WTC11 (cell line): Measurements from ENCODE around the gene ATG2B. TPM values are rescaled to one million over a fixed set of nuclear protein-coding genes. Genes with fewer than 3 reads are reported as not detected.

Source experiments
- ATAC-seq: fragments of 200-7000 bp; cut with Tn5 transposase; 2 replicates; pipeline ENCODE4 v1.10.0; 2021; ENCODE audit warnings: mild to moderate bottlenecking, moderate library complexity
- CTCF ChIA-PET: fragments of 300-600 bp; sonication (Branson Sonifier 250); formaldehyde crosslinking; loops from one replicate; lab custom pipeline; 2021; ENCODE audit warnings: antibody characterized with exemption; lab: Charles Lee
- POLR2A ChIA-PET: fragments of 350-600 bp; sonication (Branson Sonifier 250); formaldehyde crosslinking; loops from one replicate; lab custom pipeline; 2021; ENCODE audit warnings: antibody characterized with exemption; lab: Charles Lee
- DNase-seq: peaks from one replicate; pipeline ENCODE4 v3.0.0; 2021; ENCODE audit warnings: low spot score
- H3K27ac Mint-ChIP-seq: 2 replicates; pipeline ENCODE4 v1.8.0; 2021; ENCODE audit warnings: mixed read lengths
- H3K27me3 Mint-ChIP-seq: 2 replicates; pipeline ENCODE4 v1.8.0; 2021; ENCODE audit warnings: low read depth, mild to moderate bottlenecking, moderate library complexity, mixed read lengths
- H3K36me3 Mint-ChIP-seq: 2 replicates; pipeline ENCODE4 v1.8.0; 2021; ENCODE audit warnings: mixed read lengths
- H3K4me1 Mint-ChIP-seq: 2 replicates; pipeline ENCODE4 v1.8.0; 2022; ENCODE audit warnings: mixed read lengths
- H3K4me3 Mint-ChIP-seq: 2 replicates; pipeline ENCODE4 v1.8.0; 2021; ENCODE audit warnings: mild to moderate bottlenecking, moderate library complexity, mixed read lengths
- H3K9me3 Mint-ChIP-seq: 2 replicates; pipeline ENCODE4 v1.8.0; 2021; ENCODE audit warnings: mixed read lengths
- ATF3 ChIP-seq: sonication (generic); formaldehyde crosslinking; conservative IDR thresholded peaks from 2 replicates; pipeline ENCODE4 v1.8.1; 2022; ENCODE audit warnings: mild to moderate bottlenecking, missing genetic modification reagents
- CTCF ChIP-seq: fragments of 200-600 bp; IDR thresholded peaks from 2 replicates; pipeline ENCODE4 v1.8.0; 2022; ENCODE audit warnings: antibody characterized with exemption
- ETV6 ChIP-seq: sonication (generic); formaldehyde crosslinking; IDR thresholded peaks from 2 replicates; pipeline ENCODE4 v1.8.1; 2022; ENCODE audit warnings: mild to moderate bottlenecking, missing genetic modification reagents
- GRHL2 ChIP-seq: fragments of 250-450 bp; sonication (Bioruptor Pico); IDR thresholded peaks from 2 replicates; pipeline ENCODE4 v1.8.0; 2022; ENCODE audit warnings: mild to moderate bottlenecking, moderate library complexity; ENCODE audit not compliant: insufficient replicate concordance, severe bottlenecking
- HMGA2 ChIP-seq: fragments of 250-450 bp; sonication (Bioruptor Pico); IDR thresholded peaks from 2 replicates; pipeline ENCODE4 v1.4.0; 2021; ENCODE audit warnings: mild to moderate bottlenecking, moderate library complexity
- NFE2L1 ChIP-seq: sonication (generic); formaldehyde crosslinking; IDR thresholded peaks from 2 replicates; pipeline ENCODE4 v1.8.1; 2023; ENCODE audit warnings: missing genetic modification reagents
- NR2C2 ChIP-seq: sonication (generic); formaldehyde crosslinking; IDR thresholded peaks from 2 replicates; pipeline ENCODE4 v1.8.0; 2022; ENCODE audit warnings: mild to moderate bottlenecking, missing genetic modification reagents
- NR3C1 ChIP-seq: sonication (generic); formaldehyde crosslinking; conservative IDR thresholded peaks from 2 replicates; pipeline ENCODE4 v1.8.1; 2023; ENCODE audit warnings: low read depth, mild to moderate bottlenecking, missing genetic modification reagents
- RORB ChIP-seq: fragments of 250-450 bp; sonication (Bioruptor Pico); IDR thresholded peaks from 2 replicates; pipeline ENCODE4 v1.9.0; 2021; ENCODE audit warnings: mild to moderate bottlenecking
- SMAD3 ChIP-seq: sonication (generic); formaldehyde crosslinking; IDR thresholded peaks from 2 replicates; pipeline ENCODE4 v1.8.0; 2022; ENCODE audit warnings: missing genetic modification reagents, mild to moderate bottlenecking, borderline replicate concordance
- SP1 ChIP-seq: sonication (generic); formaldehyde crosslinking; conservative IDR thresholded peaks from 2 replicates; pipeline ENCODE4 v1.8.1; 2022; ENCODE audit warnings: missing genetic modification reagents
- TCF7 ChIP-seq: sonication (generic); formaldehyde crosslinking; IDR thresholded peaks from 2 replicates; pipeline ENCODE4 v1.8.0; 2022; ENCODE audit warnings: mild to moderate bottlenecking, low read depth, missing genetic modification reagents, moderate library complexity
- TEAD1 ChIP-seq: sonication (generic); formaldehyde crosslinking; IDR thresholded peaks from 2 replicates; pipeline ENCODE4 v1.8.0; 2022; ENCODE audit warnings: mild to moderate bottlenecking, missing genetic modification reagents
- TEAD4 ChIP-seq: sonication (generic); formaldehyde crosslinking; IDR thresholded peaks from 2 replicates; pipeline ENCODE4 v1.8.0; 2022; ENCODE audit warnings: mild to moderate bottlenecking, missing genetic modification reagents
- TP53 ChIP-seq: sonication (generic); formaldehyde crosslinking; IDR thresholded peaks from 2 replicates; pipeline ENCODE4 v1.8.1; 2023; ENCODE audit warnings: mild to moderate bottlenecking, missing genetic modification reagents
- ZBTB21 ChIP-seq: sonication (generic); formaldehyde crosslinking; IDR thresholded peaks from 2 replicates; pipeline ENCODE4 v1.8.1; 2023; ENCODE audit warnings: mild to moderate bottlenecking, missing genetic modification reagents, borderline replicate concordance
- ZNF281 ChIP-seq: sonication (generic); formaldehyde crosslinking; IDR thresholded peaks from 2 replicates; pipeline ENCODE4 v1.8.0; 2023; ENCODE audit warnings: mild to moderate bottlenecking, missing genetic modification reagents
- ZNF512 ChIP-seq: sonication (generic); formaldehyde crosslinking; IDR thresholded peaks from 2 replicates; pipeline ENCODE4 v1.8.1; 2022; ENCODE audit warnings: missing genetic modification reagents, borderline replicate concordance
- total RNA-seq: library from RNA; stranded (reverse); gene quantifications from 3 replicates; pipeline ENCODE4 v1.2.3, GENCODE V29; 2021
- TF ChIP-seq, protein P1 (sequence below): fragments of 250-450 bp; sonication (Bioruptor Pico); conservative IDR thresholded peaks from 2 replicates; pipeline ENCODE4 v1.9.0; 2021; ENCODE audit warnings: mild to moderate bottlenecking
- TF ChIP-seq, protein P2 (sequence below): fragments of 250-450 bp; sonication (Bioruptor Pico); IDR thresholded peaks from 2 replicates; pipeline ENCODE4 v1.9.0; 2021; ENCODE audit warnings: moderate library complexity, mild to moderate bottlenecking, inconsistent platforms, borderline replicate concordance
- TF ChIP-seq, protein P3 (sequence below): sonication (generic); formaldehyde crosslinking; IDR thresholded peaks from 2 replicates; pipeline ENCODE4 v1.8.1; 2022; ENCODE audit warnings: mild to moderate bottlenecking, moderate library complexity, missing genetic modification reagents

Gene ATG2B
- total RNA-seq, 1 experiment from 2014 or later = 10.3 TPM

GRCh38 chr14:96242126-96242525 is 121.0 kb downstream of the ATG2B start:
- H3K27ac Mint-ChIP-seq = no peak overlapping the region
- H3K27me3 Mint-ChIP-seq = no peaks in the 10 kb centered on the region
- no peaks in the 10 kb centered on the region for H3K4me1 Mint-ChIP-seq
- H3K36me3 Mint-ChIP-seq = peaks cover 9% of the 10 kb centered on the region; the same call in 1 of the 2 replicates
- H3K4me3 Mint-ChIP-seq = no peak overlapping the region
- ATAC-seq = no peak
- ChIA-PET CTCF (no interaction called here), POLR2A (no interaction called here)
- peaks cover 41% of the 10 kb centered on the region for H3K9me3 Mint-ChIP-seq
- DNase-seq = no peak
- no peak for TF ChIP-seq GRHL2 (CRISPR knock-in tag)
- no peak for TF ChIP-seq TCF7 (CRISPR knock-in tag)
- TF ChIP-seq ZNF512 = no peak
- TF ChIP-seq SP1 (CRISPR knock-in tag) = no peak
- TF ChIP-seq ZBTB21 = no peak
- TF ChIP-seq HMGA2 (CRISPR knock-in tag) = no peak
- no peak for TF ChIP-seq RORB (CRISPR knock-in tag)

- H3K4me1 Mint-ChIP-seq = peaks cover 4% of the 10 kb centered on the region; the same call in 1 of the 2 replicates
- H3K4me3 Mint-ChIP-seq = no peak overlapping the region
- TF ChIP-seq ETV6 (no peak), NR2C2 (CRISPR knock-in tag) (no peak), TP53 (no peak), TEAD1 (CRISPR knock-in tag) (no peak), TCF7 (CRISPR knock-in tag) (no peak)
- TF ChIP-seq, all 79 proteins: peak for 0
- Mint-ChIP-seq H3K36me3 (peaks cover 9% of the 10 kb centered on the region; the same call in 1 of the 2 replicates), H3K27me3 (no peaks in the 10 kb centered on the region), H3K27ac (no peak overlapping the region), H3K9me3 (peaks cover 38% of the 10 kb centered on the region)
- DNase-seq (no peak), ATAC-seq (no peak)
- ChIA-PET CTCF (no interaction called here), POLR2A (no interaction called here)
Observed at GRCh38 chr14:96240641-96241040, 122.5 kb downstream of the ATG2B start.

DNA sequence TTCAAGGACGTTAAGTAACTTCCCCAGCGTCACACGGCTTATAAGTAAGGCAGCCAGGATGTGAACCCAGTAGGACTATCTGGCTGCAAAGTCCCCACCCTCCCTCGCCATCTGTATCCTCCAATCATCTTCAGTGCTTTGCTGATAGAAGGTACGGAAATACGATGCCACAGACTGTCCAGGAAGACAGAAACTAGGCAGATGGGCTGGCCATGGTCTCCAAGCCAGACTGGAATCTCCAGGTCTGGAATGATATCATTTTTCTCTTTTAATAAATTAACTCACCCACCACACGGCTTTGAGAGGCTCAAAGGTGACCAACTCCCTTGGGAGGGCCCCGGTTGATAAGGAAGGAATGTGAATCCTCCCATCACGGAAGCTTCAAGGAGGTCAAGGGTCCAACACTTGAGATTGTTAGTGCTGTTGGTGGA is 123.4 kb downstream of the ATG2B start:
- H3K4me3 Mint-ChIP-seq = no peak overlapping the region
- no peak overlapping the region for H3K27ac Mint-ChIP-seq
- DNase-seq (no peak), ATAC-seq (no peak)
- H3K9me3 Mint-ChIP-seq = peaks cover 29% of the 10 kb centered on the region
- POLR2A ChIA-PET = no interaction called here
- CTCF ChIA-PET = no interaction called here
- peaks cover 11% of the 10 kb centered on the region for H3K4me1 Mint-ChIP-seq
- H3K36me3 Mint-ChIP-seq = peaks cover 9% of the 10 kb centered on the region; the same call in 1 of the 2 replicates
- no peaks in the 10 kb centered on the region for H3K27me3 Mint-ChIP-seq
- TF ChIP-seq ATF3 = no peak
- no peak for TF ChIP-seq TEAD4 (CRISPR knock-in tag)
- no peak for TF ChIP-seq NR3C1 (CRISPR knock-in tag)
- TF ChIP-seq, protein P1, sequence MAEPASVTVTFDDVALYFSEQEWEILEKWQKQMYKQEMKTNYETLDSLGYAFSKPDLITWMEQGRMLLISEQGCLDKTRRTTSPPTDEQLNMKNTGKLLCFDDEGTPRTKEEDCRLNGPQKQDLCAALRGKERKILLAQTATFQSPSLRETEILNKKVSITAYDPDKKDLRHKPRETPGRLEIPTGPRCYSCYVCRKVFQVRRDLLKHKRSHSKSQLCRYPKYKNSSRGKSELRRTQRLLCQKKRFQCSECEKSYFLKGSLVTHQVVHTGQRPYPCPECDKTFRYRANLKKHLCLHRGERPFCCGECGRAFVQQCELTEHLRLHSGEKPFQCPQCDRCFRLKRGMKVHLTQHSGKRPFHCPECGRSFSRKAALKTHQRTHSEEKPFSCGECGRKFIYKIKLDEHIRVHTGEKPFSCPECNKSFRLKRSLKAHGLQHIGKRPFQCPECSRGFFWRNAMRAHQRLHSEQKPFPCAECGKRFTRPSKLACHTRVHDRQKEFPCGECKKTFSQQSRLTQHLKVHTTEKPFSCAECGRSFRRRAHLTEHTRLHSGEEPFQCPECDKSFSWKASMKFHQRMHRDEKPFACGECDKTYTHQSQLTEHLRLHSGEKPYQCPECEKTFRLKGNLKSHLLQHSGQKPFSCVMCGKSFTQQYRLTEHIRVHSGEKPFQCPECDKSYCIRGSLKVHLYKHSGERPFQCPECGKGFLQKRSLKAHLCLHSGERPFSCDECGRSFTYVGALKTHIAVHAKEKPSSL (CRISPR knock-in tag) = no peak
- no peak for TF ChIP-seq ZNF512
- TF ChIP-seq SMAD3 (CRISPR knock-in tag) = no peak
- no peak for TF ChIP-seq CTCF
- TF ChIP-seq, protein P2, sequence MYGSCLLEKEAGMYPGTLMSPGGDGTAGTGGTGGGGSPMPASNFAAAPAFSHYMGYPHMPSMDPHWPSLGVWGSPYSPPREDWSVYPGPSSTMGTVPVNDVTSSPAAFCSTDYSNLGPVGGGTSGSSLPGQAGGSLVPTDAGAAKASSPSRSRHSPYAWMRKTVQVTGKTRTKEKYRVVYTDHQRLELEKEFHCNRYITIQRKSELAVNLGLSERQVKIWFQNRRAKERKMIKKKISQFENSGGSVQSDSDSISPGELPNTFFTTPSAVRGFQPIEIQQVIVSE (CRISPR knock-in tag) = no peak
- TF ChIP-seq ZNF281 = no peak
- TF ChIP-seq, protein P3, sequence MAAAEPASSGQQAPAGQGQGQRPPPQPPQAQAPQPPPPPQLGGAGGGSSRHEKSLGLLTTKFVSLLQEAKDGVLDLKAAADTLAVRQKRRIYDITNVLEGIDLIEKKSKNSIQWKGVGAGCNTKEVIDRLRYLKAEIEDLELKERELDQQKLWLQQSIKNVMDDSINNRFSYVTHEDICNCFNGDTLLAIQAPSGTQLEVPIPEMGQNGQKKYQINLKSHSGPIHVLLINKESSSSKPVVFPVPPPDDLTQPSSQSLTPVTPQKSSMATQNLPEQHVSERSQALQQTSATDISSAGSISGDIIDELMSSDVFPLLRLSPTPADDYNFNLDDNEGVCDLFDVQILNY (CRISPR knock-in tag) = no peak
- no peak for TF ChIP-seq NFE2L1 (CRISPR knock-in tag)
